ENCODE results near the gene ERCC3.

- TF ChIP-seq CTCF (IDR thresholded peaks at IDR 0.05) (no peak), POLR2A (IDR thresholded peaks at IDR 0.05) (no peak)
Observed at GRCh38 chr2:127255721-127256120, 38.2 kb downstream of the ERCC3 start.
